GM12878 (cell line): ENCODE measurements around the gene CLSTN2. TPM values are rescaled to one million over a fixed set of nuclear protein-coding genes. Genes with fewer than 3 reads are reported as not detected.
A peak's percentile ranks its signal among the peaks of the same experiment; 100 is the strongest.

Experiments
- ATAC-seq: fragments of 200-7000 bp; cut with Tn5 transposase; 3 replicates; pipeline ENCODE4 v1.9.1; 2020; ENCODE audit warnings: mild to moderate bottlenecking, moderate library complexity
- BruUV-seq: library from RNA; stranded (reverse); fragments of 400-500 nt; replicated peaks from 2 replicates; lab custom pipeline; 2021; lab: Mats Ljungman, UMichigan
- CTCF ChIA-PET: fragments of 300-600 bp; sonication (Branson Sonifier 250); formaldehyde crosslinking; extraction: SDS; loops from one replicate; lab custom pipeline; 2021; ENCODE audit warnings: inconsistent platforms; lab: Yijun Ruan, JAX
- POLR2A ChIA-PET: fragments of 350-600 bp; formaldehyde crosslinking; extraction: SDS; loops from one replicate; lab custom pipeline; 2021; ENCODE audit warnings: inconsistent platforms; lab: Charles Lee
- RAD21 ChIA-PET: fragments of 300-600 bp; sonication (Branson Sonifier 250); formaldehyde crosslinking; loops from one replicate; lab custom pipeline; 2023; ENCODE audit warnings: antibody characterized with exemption; ENCODE audit not compliant: unreplicated experiment; lab: Charles Lee
- SMC1A ChIA-PET: fragments of 300-600 bp; sonication (Branson Sonifier 250); formaldehyde crosslinking; loops from one replicate; lab custom pipeline; 2023; ENCODE audit not compliant: unreplicated experiment, uncharacterized antibody; lab: Charles Lee
- DNase-seq: peaks from one replicate; pipeline ENCODE4 v3.0.0-alpha.2; 2011; ENCODE audit warnings: low read depth, low spot score
- FAIRE-seq: peaks from 3 replicates; lab custom pipeline; 2011; peaks lifted over from hg19 to GRCh38; lab: Jason Lieb, UNC
- H2AFZ ChIP-seq: 2 replicates; pipeline ENCODE4 v1.6.0; 2011; ENCODE audit warnings: low read depth, low read length, control low read depth; ENCODE audit not compliant: control insufficient read depth
- H3K27ac ChIP-seq: 2 replicates; pipeline ENCODE4 v1.5.1; 2011; ENCODE audit warnings: control low read depth; ENCODE audit not compliant: control insufficient read depth, insufficient read depth
- H3K27me3 ChIP-seq, 2 experiments: replicated peaks in 1 of 2; 2 replicates each; pipeline versions ENCODE4 v1.6.0 to v1.6.1; 2011; ENCODE audit warnings: low read length in 1 of 2; ENCODE audit not compliant: control insufficient read depth in 2 of 2, insufficient read depth in 2 of 2
- H3K36me3 ChIP-seq, 2 experiments: 2 replicates each; pipeline ENCODE4 v1.5.1; 2011; ENCODE audit warnings: low read length in 1 of 2; ENCODE audit not compliant: control insufficient read depth in 2 of 2, insufficient read depth in 2 of 2
- H3K4me1 ChIP-seq: 2 replicates; pipeline ENCODE4 v1.6.1; 2011; ENCODE audit warnings: mild to moderate bottlenecking, low read length, moderate library complexity, mixed read lengths; ENCODE audit not compliant: control insufficient read depth, insufficient read depth
- H3K4me2 ChIP-seq: 2 replicates; pipeline ENCODE4 v1.6.0; 2011; ENCODE audit warnings: control low read depth; ENCODE audit not compliant: control insufficient read depth, insufficient read depth
- H3K4me3 ChIP-seq: fragments of 200-600 bp; sonication (generic); 2 replicates; pipeline ENCODE4 v1.5.1; 2016
- H3K79me2 ChIP-seq: 2 replicates; pipeline ENCODE4 v1.6.0; 2011; ENCODE audit warnings: low read length; ENCODE audit not compliant: control insufficient read depth, insufficient read depth
- H3K9ac ChIP-seq: 2 replicates; pipeline ENCODE4 v1.8.0; 2011; ENCODE audit warnings: low read length, control low read depth, mixed read lengths; ENCODE audit not compliant: control insufficient read depth, insufficient read depth
- H3K9me3 ChIP-seq: replicated peaks from 3 replicates; pipeline ENCODE4 v1.5.1; 2011; ENCODE audit warnings: mild to moderate bottlenecking, low read length; ENCODE audit not compliant: control insufficient read depth, insufficient read depth
- H4K20me1 ChIP-seq: 2 replicates; pipeline ENCODE4 v1.6.0; 2011; ENCODE audit not compliant: control insufficient read depth, insufficient read depth
- ATF3 ChIP-seq: IDR thresholded peaks from 2 replicates; pipeline ENCODE4 v1.6.1; 2011; ENCODE audit warnings: low read depth, mild to moderate bottlenecking, low read length, moderate library complexity, borderline replicate concordance; ENCODE audit errors: extremely low read depth
- CBX5 ChIP-seq: sonication (generic); IDR thresholded peaks from 2 replicates; pipeline ENCODE4 v1.6.1; 2016; ENCODE audit warnings: low read depth, moderate library complexity, mild to moderate bottlenecking, inconsistent platforms
- JUND ChIP-seq: IDR thresholded peaks from 2 replicates; pipeline ENCODE4 v1.6.1; 2012; ENCODE audit warnings: low read depth, mild to moderate bottlenecking, low read length, improper control_type of control experiment, moderate library complexity
- NFYA ChIP-seq: IDR thresholded peaks from 2 replicates; pipeline ENCODE4 v1.6.1; 2011; ENCODE audit warnings: low read depth, mild to moderate bottlenecking, low read length, improper control_type of control experiment, borderline replicate concordance
- NR2F1 ChIP-seq: fragments of 450-650 bp; conservative IDR thresholded peaks from 2 replicates; pipeline ENCODE4 v1.6.1; 2017; ENCODE audit warnings: mild to moderate bottlenecking
- RAD21 ChIP-seq: IDR thresholded peaks from 2 replicates; pipeline ENCODE4 v1.6.1; 2011; ENCODE audit warnings: mild to moderate bottlenecking, low read depth, low read length, moderate library complexity; ENCODE audit not compliant: insufficient read depth
- RBBP5 ChIP-seq: fragments of 200-600 bp; sonication (generic); conservative IDR thresholded peaks from 2 replicates; pipeline ENCODE4 v1.6.1; 2016
- SIX5 ChIP-seq: IDR thresholded peaks from 2 replicates; pipeline ENCODE4 v1.6.1; 2011; ENCODE audit warnings: mild to moderate bottlenecking, low read depth, low read length, moderate library complexity; ENCODE audit not compliant: severe bottlenecking
- SMARCA5 ChIP-seq: fragments of 450-650 bp; IDR thresholded peaks from 2 replicates; pipeline ENCODE4 v1.6.1; 2017; ENCODE audit warnings: mild to moderate bottlenecking
- SREBF2 ChIP-seq: IDR thresholded peaks from 2 replicates; pipeline ENCODE4 v1.6.1; 2012; ENCODE audit warnings: mild to moderate bottlenecking, low read length
- SUPT20H ChIP-seq: IDR thresholded peaks from 2 replicates; pipeline ENCODE4 v1.6.1; 2011; ENCODE audit warnings: low read depth, mild to moderate bottlenecking, low read length, moderate library complexity, borderline replicate concordance; ENCODE audit not compliant: control insufficient read depth
- TBL1XR1 ChIP-seq: IDR thresholded peaks from 2 replicates; pipeline ENCODE4 v1.6.1; 2012; ENCODE audit warnings: low read depth, low read length, improper control_type of control experiment
- TCF3 ChIP-seq: IDR thresholded peaks from 2 replicates; pipeline ENCODE4 v1.6.1; 2012; ENCODE audit warnings: low read depth, mild to moderate bottlenecking, low read length, borderline replicate concordance; ENCODE audit not compliant: insufficient read depth
- WGBS: methylation state at CpG from one replicate; pipeline ENCODE4 v1.1.6; 2016; ENCODE audit warnings: low lambda C conversion rate; ENCODE audit not compliant: insufficient replicate concordance, insufficient coverage; ENCODE audit errors: missing lambda C conversion rate; 5-methylcytosine and 5-hydroxymethylcytosine counted together
- in situ Hi-C: fragments of 300-500 bp; cut with MboI; formaldehyde crosslinking; loops from 9 replicates; pipeline ENCODE4 v1.14.3; 2018; ENCODE audit warnings: mixed read lengths
- intact Hi-C: fragments of 100-400 bp; cut with micrococcal nuclease; formaldehyde crosslinking; loops from one replicate; pipeline ENCODE4 v1.14.2; 2022; ENCODE audit not compliant: unreplicated experiment
- polyA plus RNA-seq, 11 experiments: library from polyadenylated mRNA; depleted of rRNA in 4 of 11; unstranded in 6 of 11; stranded (reverse) in 5 of 11; fragments of >200 nt; fragmentation: Nextera tagmentation in 4 of 11; fragmentation: Illumina TruSeq in 1 of 11; extraction: Ambion mirVana in 4 of 11; extraction: Trizol in 1 of 11; gene quantifications; 1 replicate in 1 of 11; 2 replicates in 10 of 11; pipeline versions ENCODE4 v1.2.1 to v1.2.3, GENCODE V29; 2011 to 2016; ENCODE audit warnings: inconsistent platforms in 2 of 11, missing spikeins in 2 of 11, low read depth in 1 of 11
- total RNA-seq, 4 experiments: library from RNA; depleted of rRNA in 3 of 4; stranded (reverse); fragments of >200 nt in 3 of 4; fragmentation: Illumina TruSeq in 1 of 4; extraction: Trizol in 1 of 4; gene quantifications; 2 replicates each; pipeline versions ENCODE4 v1.2.1 to v1.2.3, GENCODE V29; 2013 to 2021
- TF ChIP-seq, protein P1 (sequence below): fragments of 150-350 bp; IDR thresholded peaks from 2 replicates; pipeline ENCODE4 v1.6.1; 2014; ENCODE audit warnings: mild to moderate bottlenecking, low read depth, low read length

CLSTN2 gene
- total and polyA plus RNA-seq, 10 of the 15 experiments (the other 5 are each of a cell fraction or from before 2014, with no cell fraction given) = under 0.01 to 0.10 (median under 0.01) TPM; not detected in 5

GRCh38 chr3:140205598-140205997 is 270.6 kb downstream of the CLSTN2 start:
- H3K27ac ChIP-seq = no peak overlapping the region
- CTCF ChIA-PET = interaction anchor here (0.9 to 2.7 kb wide), 3 partner anchors 8 to 77 kb away, joined by 3 to 16 read pairs (median 3); no protein-coding TSS in a partner anchor
- POLR2A ChIA-PET = no interaction called here
- no peaks in the 10 kb centered on the region for H4K20me1 ChIP-seq
- H3K36me3 ChIP-seq = no peaks in the 10 kb centered on the region
- no TSS peak for BruUV-seq
- no peaks in the 10 kb centered on the region; a peak in 2 of 4 replicates for H3K27me3 ChIP-seq
- 10% methylated on average over 4 of the region's 4 CpGs for WGBS
- no peak overlapping the region for H2AFZ ChIP-seq
- no peaks in the 10 kb centered on the region for H3K4me1 ChIP-seq
- TF ChIP-seq SUPT20H = no peak
- TF ChIP-seq, all 136 proteins: peak for 0
- ATAC-seq (no peak), FAIRE-seq (no peak), DNase-seq (no peak)
- RAD21 ChIA-PET = interaction anchor here (1.3 to 2.2 kb wide), 3 partner anchors 35 to 78 kb away, joined by 3 to 9 read pairs (median 4); no protein-coding TSS in a partner anchor
- Histone ChIP-seq H3K79me2 (no peaks in the 10 kb centered on the region), H3K9me3 (no peaks in the 10 kb centered on the region), H3K4me2 (no peak overlapping the region), H3K4me3 (no peak overlapping the region), H3K9ac (no peak overlapping the region)
- in situ Hi-C loops (no loop called here), intact Hi-C loops (no loop called here)
- SMC1A ChIA-PET = interaction anchor here (0.7 to 2.1 kb wide), 7 partner anchors 11 to 76 kb away, joined by 3 to 12 read pairs (median 3); no protein-coding TSS in a partner anchor

DNA sequence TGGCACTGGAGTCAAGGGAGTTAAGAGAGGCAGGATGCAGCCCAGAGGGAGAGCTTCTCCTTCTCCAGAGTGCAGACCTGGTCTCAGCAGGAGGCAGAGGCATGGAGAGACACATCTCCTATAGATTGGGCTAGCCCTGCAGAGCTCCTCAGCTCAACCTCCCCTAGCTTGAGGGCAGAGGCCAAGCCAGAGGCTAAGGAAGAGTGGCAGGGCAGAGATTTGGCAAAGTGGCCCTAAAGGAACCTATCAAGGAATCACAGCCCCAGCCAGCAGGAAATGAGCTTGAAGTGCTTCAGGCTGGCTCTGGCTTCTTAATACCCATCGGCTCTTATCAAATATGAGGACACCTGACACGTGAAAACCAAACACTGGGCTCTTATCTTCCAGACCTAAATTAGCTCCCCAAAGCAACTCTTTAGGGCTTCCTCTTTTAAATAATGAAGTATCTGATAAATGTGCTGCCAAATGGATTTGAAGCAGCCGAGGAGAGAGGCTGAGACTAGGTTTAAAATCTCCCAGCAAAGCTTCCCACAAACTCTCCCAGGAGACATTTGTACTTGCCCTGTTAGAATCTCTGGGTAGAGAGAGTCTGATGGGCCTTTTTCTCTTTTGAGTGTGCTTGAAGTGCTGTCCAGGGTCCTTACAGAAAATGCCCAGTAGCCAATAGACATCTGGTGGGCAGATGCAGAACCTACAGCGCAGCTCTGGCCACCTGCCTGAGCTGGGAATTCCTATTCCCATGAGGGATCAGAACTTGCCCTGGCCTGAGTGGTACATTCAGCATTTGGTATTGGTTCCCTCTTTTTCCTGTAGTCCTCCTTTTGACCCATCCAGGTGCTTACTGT is 271.4 kb downstream of the CLSTN2 start:
- no peaks in the 10 kb centered on the region for H3K36me3 ChIP-seq
- H3K9me3 ChIP-seq = no peaks in the 10 kb centered on the region
- H3K27me3 ChIP-seq = no peaks in the 10 kb centered on the region; a peak in 2 of 4 replicates
- DNase-seq (no peak), ATAC-seq (peak; percentile 65), FAIRE-seq (no peak)
- in situ Hi-C loops (no loop called here), intact Hi-C loops (no loop called here)
- no peak overlapping the region for H3K9ac ChIP-seq
- H3K4me2 ChIP-seq = no peak overlapping the region
- no peaks in the 10 kb centered on the region for H3K79me2 ChIP-seq
- no peak overlapping the region for H2AFZ ChIP-seq
- no peak overlapping the region for H3K4me3 ChIP-seq
- no peak overlapping the region for H3K27ac ChIP-seq
- POLR2A ChIA-PET = no interaction called here
- 0% methylated on average over 4 of the region's 4 CpGs for WGBS
- SMC1A ChIA-PET = interaction anchor here (0.7 to 2.1 kb wide), 7 partner anchors 11 to 138 kb away, joined by 3 to 12 read pairs (median 3); no protein-coding TSS in a partner anchor
- no TSS peak for BruUV-seq
- CTCF ChIA-PET = interaction anchor here (0.7 to 2.7 kb wide), 8 partner anchors 9 to 621 kb away, joined by 3 to 16 read pairs (median 3); no protein-coding TSS in a partner anchor
- RAD21 ChIA-PET = interaction anchor here (0.6 to 2.2 kb wide), 4 partner anchors 36 to 78 kb away, joined by 3 to 9 read pairs (median 4); no protein-coding TSS in a partner anchor
- no peaks in the 10 kb centered on the region for H3K4me1 ChIP-seq
- H4K20me1 ChIP-seq = no peaks in the 10 kb centered on the region
- no peak for TF ChIP-seq TBL1XR1
- no peak for TF ChIP-seq SIX5
- TF ChIP-seq NFYA = no peak
- no peak for TF ChIP-seq TCF3
- TF ChIP-seq SREBF2 = no peak
- TF ChIP-seq ATF3 = no peak
- TF ChIP-seq JUND = no peak
- TF ChIP-seq CBX5 = no peak
- peak; percentile 35; the same call in 1 of the 2 replicates for TF ChIP-seq RAD21
- no peak for TF ChIP-seq NR2F1
- no peak for TF ChIP-seq RBBP5
- TF ChIP-seq, protein P1, sequence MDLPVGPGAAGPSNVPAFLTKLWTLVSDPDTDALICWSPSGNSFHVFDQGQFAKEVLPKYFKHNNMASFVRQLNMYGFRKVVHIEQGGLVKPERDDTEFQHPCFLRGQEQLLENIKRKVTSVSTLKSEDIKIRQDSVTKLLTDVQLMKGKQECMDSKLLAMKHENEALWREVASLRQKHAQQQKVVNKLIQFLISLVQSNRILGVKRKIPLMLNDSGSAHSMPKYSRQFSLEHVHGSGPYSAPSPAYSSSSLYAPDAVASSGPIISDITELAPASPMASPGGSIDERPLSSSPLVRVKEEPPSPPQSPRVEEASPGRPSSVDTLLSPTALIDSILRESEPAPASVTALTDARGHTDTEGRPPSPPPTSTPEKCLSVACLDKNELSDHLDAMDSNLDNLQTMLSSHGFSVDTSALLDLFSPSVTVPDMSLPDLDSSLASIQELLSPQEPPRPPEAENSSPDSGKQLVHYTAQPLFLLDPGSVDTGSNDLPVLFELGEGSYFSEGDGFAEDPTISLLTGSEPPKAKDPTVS = no peak
- TF ChIP-seq SMARCA5 = no peak
